ENCODE data around the gene MAP3K5.

MAP3K5 gene

DNA sequence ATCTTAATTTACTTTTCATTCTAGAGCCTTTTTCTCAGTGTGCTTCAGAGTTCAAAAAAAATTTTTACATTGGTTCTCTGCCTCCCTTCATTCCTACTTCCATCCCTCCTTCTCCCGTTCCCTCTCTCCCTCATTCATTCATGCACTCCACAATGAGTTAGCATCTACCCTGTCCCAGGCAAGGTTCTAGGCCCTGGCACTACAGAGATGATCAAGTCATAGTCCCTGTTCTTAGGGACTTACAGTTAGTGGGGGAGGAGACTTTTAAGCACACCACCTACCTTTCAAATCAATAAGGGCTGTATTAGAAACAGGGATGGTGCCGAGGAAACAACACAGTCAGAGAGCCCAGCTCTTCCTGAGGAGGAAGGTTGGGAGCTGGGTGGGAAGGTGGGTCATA, 40.3 kb downstream of the MAP3K5 start:
- DNase-seq: no peak
- intact Hi-C loops (cut with DNase I): no loop called here

DNA sequence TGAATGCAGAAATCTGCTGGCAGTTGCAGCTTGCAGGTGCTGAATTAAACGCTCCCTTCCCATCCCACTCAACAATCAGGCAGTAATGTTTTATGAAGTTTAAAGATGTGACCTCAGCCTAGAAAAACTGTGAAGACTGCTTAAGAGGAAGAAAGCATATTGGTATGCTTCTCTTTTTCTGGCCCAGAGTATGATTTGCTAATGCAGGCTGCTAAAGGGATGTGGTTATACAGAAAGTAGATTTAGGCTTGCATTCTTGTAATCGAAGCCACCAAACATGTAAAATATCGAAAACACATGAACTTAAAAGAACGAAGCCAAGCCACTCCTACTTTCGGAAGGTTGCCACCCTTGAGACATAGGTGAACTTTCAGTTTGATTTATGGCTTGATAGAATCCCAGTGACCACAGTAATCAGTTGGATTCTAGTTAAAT, 40.7 kb downstream of the MAP3K5 start:
- no peak for DNase-seq
- intact Hi-C loops (cut with DNase I): no loop called here

DNA sequence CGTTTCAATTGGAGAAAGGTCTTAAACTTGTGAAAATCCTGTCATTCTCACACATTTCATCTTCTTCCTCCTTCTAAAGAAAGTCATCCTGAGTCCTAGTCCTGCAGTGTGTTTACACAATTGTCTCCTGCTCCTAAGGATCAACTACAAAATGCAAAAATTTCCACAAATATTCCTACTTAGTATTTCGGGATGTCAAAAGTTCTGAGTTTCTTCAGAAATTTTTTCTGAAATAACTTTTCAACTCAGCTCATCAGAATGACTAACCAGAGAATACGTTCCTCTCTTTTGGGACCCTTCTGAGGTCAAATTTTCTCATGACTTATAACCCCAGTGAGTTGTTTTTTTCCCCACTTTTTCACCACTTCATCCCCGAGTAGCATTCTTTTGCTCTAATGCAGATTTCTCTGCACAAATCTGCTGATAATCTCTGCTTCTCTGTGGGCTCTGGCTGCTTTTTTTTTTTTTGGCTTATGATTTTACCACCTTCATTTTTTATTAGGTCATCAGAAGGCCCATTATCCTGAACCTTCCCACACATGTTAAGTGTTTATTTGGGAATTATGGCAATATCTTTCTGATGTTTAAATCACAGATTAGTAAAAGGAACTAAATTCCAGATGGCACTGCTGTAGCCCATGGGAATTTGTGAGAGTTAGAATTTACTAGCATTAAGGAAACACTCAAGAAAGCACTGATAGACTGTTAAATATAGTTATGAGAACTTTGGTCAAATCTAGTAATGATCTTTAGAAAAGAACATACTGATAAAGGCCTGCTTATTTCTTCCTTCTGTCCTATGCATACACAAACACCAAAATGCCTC, 41.4 kb downstream of the MAP3K5 start:
- DNase-seq: no peak

DNA sequence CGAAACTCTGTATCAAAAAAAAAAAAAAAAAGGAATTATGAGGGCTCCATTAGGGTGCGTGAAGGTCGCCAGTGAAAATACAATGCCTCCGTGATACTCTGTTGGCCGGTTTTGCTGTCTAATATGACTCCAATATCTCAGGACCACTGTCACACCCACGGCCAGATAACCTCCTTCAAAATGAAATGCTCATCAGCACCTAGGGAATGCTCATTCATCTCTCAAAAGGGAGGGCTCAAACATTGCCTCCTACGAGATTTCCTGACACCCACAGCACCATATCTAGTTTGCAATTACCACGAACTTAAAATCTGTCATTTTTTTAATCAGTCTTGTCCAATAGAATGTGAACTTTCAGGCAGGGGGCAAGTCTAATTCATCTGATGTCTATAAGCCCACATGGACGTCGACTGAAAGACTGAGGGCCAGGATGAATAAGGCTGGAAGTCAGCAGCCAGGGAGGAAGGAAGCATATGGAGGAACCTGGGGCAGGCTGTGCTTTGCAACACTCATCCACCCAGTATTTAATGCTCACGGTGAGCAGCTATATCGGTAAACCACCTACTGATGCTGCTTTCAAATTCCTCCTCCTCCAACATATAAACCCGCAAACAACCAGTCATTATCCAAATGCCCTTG, 42.8 kb downstream of the MAP3K5 start:
- intact Hi-C loops (cut with DNase I): no loop called here
- DNase-seq: no peak

More for the DNA sequence above, 41.4 kb downstream of the MAP3K5 start:
- intact Hi-C loops (cut with DNase I): no loop called here

DNA sequence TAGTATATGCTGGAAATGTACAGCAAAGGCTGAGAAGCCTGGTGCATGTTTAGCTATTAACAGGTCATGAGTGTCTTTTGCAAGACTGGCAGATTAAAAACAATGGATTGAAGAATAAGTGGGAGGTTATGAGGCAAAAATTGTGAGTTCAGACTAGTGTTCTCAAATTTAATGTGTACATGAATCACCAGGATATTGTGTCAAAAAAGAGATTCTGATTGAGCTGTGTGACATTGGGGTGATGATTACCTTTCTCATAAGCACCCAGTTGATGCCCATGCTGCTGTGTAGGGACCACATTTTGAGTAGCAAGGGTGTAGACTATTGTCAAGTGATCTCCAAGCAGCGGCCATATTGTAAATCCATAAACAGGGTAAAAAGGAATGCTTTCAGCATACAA, 44.8 kb downstream of the MAP3K5 start:
- intact Hi-C loops (cut with DNase I): no loop called here
- no peak for DNase-seq

DNA sequence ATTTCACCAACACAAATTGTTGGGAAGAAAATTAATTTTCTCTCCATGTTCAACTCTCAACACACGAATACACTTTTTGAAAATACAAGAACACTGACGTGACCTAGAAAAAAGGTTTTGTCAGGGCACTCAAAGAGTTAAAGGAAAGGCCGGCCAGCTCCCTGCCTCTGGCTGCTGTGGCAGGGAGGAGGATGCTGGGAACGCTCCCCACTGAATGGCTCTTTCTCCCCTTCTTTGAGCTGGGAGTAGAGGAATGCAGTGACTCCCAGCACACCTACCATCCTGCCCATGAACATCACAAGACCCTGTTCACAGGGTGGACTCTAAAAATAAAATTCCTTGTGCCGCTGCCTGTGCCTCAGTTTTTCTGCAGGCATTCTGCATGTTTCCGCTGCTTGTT, 47.0 kb downstream of the MAP3K5 start:
- intact Hi-C loops (cut with DNase I): no loop called here
- peak in 3 of 10 donors; percentile 22 to 80 (median 24) for DNase-seq

DNA sequence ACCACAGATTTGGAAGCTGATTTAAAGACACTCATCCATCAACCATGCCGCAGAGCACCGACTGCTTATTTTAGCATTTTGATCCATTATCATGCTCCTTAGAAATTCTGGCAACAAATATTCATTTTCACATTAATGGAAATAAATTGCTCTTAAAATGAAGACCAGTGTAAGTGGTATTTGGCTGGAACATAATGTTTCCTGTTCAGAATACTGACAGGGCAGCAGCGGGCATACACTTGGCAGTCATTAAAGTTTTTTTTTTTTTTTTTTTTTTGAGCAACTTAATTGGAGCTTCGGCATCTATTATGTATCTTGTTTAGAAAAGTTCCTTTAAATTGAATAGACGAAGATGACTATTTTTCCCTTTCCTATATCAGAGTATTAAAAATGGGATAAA, 47.4 kb downstream of the MAP3K5 start:
- DNase-seq: no peak
- intact Hi-C loops (cut with DNase I): no loop called here

DNA sequence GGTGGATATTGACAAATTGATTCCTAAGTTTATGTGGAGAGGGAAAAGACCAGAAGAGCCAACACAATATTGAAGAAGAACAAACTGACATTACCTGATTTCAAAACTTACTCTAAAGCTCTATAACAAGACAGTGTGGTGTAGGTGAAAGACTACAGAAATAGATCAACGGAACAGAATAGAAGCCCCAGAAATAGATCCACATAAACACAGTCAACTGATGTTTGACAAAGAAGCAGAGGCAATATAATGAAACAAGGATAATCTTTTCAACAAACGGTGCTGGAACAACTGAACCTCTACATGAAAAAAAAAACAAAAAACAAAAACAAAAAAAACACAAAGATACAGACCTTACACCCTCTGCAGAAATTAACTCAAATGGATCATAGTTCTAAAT, 50.2 kb downstream of the MAP3K5 start:
- no peak for DNase-seq
- intact Hi-C loops (cut with DNase I): no loop called here

DNA sequence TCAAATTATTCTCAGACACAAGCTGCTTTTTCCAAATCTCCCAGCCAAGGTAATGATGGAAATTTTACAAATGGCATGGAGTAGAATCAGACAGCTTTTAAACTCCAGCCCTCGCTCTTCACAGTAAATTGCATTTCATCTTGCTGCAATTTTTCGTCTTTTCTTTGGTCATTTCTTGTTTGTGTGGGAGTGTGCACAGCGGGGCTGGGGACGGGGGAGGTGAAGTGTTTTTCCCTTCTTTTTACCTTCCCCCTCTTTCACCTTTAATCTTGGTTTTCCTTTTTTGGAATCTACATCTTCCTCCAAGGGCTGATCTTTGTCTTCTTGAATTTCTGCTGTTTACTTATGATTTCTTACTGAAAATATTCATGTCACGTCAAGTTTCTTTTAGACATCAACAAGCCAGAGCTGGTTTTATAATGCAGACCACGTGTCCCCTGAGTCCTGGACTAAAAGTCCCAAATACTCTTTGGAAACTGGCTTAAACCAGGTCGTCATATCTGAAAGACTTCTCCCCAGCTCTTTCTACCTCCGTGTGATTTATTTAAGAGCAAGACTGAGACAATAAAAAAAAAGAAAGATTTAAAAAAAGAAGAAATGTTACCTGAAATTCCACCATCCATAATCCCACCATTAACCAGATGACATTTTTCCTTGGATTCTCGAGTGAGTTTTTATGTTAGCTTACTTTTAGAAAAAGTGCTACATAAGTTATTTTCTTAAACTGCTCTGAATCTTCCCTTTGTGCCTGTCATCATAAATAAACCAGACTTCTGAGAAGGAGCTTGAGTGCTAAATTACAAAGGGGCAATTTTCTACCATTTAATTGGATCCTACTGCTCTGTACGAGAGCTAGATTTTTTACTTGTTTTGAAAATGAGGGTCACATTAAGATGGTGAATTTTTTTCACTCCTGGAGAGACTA, 52.0 kb downstream of the MAP3K5 start:
- intact Hi-C loops (cut with DNase I): no loop called here
- DNase-seq: no peak

DNA sequence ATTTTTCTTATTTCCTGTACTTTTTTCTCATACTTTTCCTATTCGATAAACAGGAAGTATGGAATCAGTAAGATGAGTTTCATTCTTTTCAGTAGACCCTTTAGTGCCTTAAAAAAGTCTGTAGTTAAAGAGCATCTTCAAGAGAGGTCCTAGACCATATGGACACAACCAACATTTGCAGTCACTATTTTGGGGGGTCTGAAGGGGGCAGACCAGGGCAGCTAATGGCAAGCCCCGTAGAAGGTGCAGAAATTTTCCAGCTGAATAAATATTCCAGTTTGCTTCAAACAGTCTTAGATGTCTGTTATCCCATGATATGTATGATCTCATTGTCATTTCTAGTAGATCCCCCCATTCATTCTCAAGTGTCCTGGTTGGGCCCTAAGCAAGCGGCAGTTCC, 52.8 kb downstream of the MAP3K5 start:
- no peak for DNase-seq
- intact Hi-C loops (cut with DNase I): no loop called here

DNA sequence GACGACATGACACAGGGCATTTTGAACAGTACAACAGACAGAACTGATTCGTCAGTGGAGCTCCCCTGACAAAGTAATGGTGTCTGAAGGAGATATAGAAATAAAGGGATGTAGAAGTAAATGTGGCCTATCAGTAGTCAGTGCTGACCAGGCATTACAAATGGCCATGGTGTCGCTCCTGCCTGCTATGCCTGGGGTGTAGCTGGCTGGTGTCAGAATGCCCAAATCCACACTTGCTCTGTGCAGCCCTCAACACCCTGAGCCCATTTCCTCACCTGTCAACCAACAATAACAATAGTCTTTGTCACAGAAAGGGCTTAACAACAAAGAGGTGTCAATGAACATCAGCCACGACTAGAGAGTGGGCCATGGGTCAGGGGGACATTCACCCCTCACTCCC, 53.2 kb downstream of the MAP3K5 start:
- intact Hi-C loops (cut with DNase I): no loop called here
- DNase-seq: no peak

DNA sequence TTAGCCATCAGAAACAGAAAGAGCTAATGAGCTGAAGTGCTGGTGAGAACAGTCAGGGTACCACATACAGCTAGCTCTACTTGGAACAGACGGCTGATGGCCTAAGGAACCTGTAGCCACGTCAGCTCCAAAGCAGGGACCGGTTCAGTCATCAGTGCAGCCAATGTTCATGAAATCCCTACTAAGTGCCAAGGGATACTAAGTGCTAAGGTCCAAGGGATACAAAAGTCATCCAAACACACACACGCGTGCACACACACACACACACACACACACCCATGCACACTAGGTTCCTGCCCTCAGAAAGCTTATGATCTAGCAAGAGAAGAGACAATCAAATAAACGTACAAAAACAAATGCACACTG, 53.6 kb downstream of the MAP3K5 start:
- intact Hi-C loops (cut with DNase I): no loop called here

DNA sequence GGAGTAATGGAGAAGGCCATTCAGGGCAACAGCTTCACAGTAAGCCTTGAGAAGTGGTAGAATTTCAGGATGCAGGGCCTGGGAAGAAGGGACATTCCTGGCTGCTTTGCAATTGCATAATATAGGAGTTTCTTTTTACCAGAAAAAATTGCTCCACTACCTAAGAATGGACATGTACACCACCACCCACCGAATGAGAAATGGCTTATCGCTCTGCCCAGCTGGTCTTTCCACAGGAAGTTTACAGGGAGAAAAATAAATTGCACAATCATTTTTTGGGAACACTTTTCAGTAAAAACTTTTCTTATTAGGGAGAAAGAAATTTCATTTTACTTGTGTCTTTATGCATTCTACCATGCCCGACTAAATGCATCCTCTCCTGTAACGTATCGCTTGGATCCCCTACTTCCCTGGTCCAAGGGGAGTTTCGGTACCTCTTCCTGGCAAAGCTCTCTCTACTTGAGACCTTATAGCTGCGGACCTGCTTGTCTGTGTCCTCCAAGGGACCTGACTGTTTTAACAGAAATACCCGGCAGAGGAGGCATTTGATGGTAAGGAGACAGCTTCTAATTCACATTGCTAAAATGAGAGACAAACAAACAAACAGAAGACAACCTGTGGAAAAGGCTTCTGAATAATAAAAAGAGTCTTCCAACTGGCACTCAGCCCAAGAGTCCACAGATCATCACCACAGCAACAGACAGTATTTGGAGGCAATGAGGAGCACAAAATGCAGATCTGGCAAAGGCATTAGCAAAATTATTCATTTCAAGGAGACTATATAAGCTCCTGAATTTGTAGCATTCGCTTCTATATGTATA, 54.2 kb downstream of the MAP3K5 start:
- intact Hi-C loops (cut with DNase I): no loop called here
- no peak for DNase-seq

More for the DNA sequence above, 53.6 kb downstream of the MAP3K5 start:
- no peak for DNase-seq

DNA sequence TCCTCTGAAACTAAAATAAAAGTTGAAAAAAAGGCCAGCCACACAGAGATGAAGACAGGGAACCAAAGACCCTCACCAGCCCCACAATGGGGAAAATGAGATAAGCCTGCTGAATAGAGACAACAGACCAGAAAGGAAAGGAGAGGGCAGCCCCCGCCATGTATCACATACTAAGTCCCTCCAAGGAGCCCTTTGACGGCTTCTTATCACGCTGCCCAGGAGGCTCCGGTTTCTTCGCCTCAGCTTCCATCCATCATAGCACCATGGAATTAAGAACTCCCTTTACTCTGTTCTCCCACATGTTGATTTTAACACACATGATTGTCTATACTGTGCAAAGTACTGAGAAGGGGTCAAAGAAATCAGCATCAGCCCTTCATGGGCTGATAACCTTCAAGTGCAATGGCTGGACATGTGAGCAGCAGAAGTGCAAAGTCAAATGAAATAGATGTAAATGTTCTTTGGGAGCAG, 54.9 kb downstream of the MAP3K5 start:
- no peak for DNase-seq
- intact Hi-C loops (cut with DNase I): no loop called here

DNA sequence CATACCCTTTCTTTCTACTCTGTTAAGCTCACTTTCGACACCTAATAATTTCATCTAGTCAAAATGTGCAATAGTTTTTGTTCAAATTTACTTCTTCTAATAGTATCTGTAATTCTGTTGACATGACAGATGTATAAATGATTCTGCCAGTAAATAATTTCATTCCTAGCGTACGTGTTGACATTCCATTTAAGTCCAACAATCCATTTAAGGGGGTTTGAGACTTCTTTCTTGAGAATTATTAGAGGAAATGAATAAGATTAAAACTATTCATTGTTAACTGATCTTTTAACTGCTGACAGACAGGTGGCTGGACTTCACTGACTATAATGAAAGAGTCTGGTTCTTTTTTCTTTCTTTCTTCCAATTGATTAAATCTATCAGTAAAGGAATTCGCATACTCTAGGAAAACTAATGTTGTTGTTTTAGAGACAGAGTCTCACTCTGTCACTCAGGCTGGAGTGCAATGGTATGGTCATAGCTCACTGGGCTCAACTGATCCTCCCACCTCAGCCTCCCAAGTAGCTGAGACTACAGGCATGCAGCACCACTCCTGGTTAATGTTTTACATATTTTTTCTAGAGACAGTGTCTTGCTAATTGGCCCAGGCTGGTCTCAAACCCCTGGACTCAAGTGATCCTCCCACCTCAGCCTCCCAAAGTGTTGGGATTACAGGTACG, 55.9 kb downstream of the MAP3K5 start:
- no peak for DNase-seq
- intact Hi-C loops (cut with DNase I): no loop called here

DNA sequence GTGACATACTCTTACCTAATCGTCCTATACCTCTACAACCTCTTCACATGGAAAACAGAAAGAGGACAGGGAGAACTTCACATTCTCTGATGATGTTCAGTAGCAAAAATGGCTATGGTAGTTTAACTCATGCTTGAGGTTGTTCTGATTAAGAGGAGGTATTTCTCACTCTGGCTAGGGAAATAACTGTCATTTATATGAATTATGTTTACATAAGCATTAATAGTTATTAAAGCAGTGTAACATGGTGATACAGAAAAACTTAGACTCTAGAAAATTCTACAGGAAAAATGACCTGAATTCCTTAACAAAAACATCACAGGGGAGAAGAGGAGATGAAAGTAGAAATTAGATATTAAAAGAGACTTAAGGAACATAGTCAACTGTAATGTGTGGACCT, 57.3 kb downstream of the MAP3K5 start:
- no peak for DNase-seq
- intact Hi-C loops (cut with DNase I): no loop called here

DNA sequence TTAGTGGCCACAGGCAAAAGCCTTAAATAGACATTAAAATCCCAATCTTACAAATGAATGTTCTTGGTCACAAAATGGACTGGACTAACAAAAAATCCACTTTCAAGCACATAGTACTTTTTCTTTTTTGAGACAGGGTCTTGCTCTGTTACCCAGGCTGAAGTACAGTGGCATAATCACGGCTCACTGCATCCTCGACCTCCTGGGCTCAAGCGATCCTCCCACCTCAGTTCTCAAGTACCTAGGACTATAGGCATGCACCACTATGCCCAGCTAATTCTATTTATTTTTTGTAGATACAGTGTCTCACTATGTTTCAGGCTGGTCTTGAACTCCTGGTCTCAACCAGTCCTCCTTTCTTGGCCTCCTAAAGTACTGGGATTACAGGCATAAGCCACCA, 59.4 kb downstream of the MAP3K5 start:
- DNase-seq: no peak
- intact Hi-C loops (cut with DNase I): no loop called here

DNA sequence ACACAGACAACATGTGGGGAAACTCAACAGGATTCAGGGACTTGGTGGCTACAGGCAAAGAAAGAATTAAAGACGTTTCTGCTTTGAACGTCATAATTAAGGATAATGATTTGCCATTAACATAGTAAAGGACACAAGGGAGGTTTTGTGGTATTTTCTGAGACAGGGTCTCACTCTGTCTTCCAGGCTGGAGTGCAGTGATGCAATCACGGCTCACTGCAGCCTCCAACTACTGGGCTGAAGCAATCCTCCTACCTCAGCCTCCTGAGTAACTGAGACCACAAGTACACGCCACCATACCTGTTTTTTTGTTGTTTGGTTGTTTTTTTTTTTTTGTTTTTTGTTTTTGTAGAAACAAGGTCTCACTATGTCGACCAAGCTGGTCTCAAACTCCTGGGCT, 62.4 kb downstream of the MAP3K5 start:
- no peak for DNase-seq
- intact Hi-C loops (cut with DNase I): no loop called here

DNA sequence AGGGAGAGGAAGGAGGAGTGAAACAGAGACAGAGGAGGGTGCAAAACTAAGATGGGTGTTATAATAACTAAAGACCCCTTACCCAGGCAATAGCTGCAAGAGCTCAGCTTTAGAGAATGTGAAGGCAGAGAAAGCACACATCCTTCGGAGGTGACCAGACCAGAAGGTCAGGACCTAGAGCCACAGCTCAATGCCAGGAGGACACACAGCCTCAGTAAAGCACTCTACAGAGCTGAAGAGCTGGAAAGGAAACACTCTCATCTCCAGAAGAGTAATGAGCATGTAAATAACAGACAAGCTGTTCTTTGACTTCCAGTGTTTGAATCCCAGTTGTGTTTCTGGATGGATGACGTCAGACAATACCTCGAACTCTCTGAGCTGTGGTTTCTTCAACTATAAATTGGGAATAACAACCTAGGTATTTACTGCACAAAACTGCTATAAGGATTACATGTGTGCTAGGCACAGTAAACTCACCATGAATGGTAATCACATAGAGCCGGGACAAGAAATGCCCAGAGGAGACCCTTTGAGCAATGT, 63.2 kb downstream of the MAP3K5 start:
- DNase-seq: no peak
- intact Hi-C loops (cut with DNase I): no loop called here
